Stimulated activated naive CD8-positive, alpha-beta T cell treated with anti-CD3 and anti-CD28 coated beads, Interleukin-15, amount 100 ng/mL, for 72 hours (primary cell): ENCODE data around the gene WHRN.
A peak's percentile ranks its signal among the peaks of the same experiment; 100 is the strongest.

Source experiments
- ATAC-seq: fragments of 150-1000 bp; cut with Tn5 transposase; 2 replicates; pipeline ENCODE4 v1.10.0; 2021; ENCODE audit warnings: mild to moderate bottlenecking, moderate library complexity
- DNase-seq, 2 donors: peaks; one replicate each; pipeline ENCODE4 v3.0.0; 2021 to 2022
- H3K27ac Mint-ChIP-seq, 2 donors: one replicate each; pipeline ENCODE4 v1.8.0; 2022; ENCODE audit warnings: mild to moderate bottlenecking in 2 of 2, mixed read lengths in 2 of 2, moderate library complexity in 2 of 2
- H3K27me3 Mint-ChIP-seq: one replicate; pipeline ENCODE4 v1.8.0; 2022; ENCODE audit warnings: mixed read lengths
- H3K4me1 Mint-ChIP-seq: one replicate; pipeline ENCODE4 v1.8.0; 2022; ENCODE audit warnings: mild to moderate bottlenecking, mixed read lengths
- H3K4me3 Mint-ChIP-seq, 2 donors: one replicate each; pipeline ENCODE4 v1.8.0; 2022; ENCODE audit warnings: mild to moderate bottlenecking in 2 of 2, mixed read lengths in 2 of 2, moderate library complexity in 1 of 2
- H3K9me3 Mint-ChIP-seq, 2 donors: one replicate each; pipeline ENCODE4 v1.8.0; 2022; ENCODE audit warnings: mixed read lengths in 2 of 2

WHRN gene

DNA sequence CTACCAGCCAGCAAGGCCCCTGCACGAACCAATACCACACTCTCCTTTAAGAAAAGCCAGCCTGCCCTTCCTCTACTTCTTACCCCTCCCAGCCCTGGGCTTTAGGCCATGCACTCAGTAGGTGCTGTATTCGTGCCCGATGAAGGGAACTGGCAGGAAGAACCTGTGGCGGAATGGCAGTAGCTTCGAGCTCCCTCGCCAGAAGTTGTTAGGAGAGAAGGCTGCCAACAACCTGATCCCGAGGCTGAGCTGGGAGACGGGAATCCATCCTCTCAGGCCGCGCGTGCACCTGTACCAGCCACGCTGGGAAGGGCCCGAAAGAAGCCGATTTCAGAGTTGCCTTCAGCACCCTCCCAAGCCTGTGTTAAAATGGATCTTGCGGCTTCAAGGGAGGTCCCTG is 72.2 kb downstream of the WHRN start:
- Mint-ChIP-seq H3K4me3 (no peak overlapping the region), H3K27ac (no peak overlapping the region), H3K4me1 (peaks cover 4% of the 10 kb centered on the region), H3K9me3 (no peaks in the 10 kb centered on the region), H3K27me3 (no peaks in the 10 kb centered on the region)
- no peak for DNase-seq
- no peak for ATAC-seq

DNA sequence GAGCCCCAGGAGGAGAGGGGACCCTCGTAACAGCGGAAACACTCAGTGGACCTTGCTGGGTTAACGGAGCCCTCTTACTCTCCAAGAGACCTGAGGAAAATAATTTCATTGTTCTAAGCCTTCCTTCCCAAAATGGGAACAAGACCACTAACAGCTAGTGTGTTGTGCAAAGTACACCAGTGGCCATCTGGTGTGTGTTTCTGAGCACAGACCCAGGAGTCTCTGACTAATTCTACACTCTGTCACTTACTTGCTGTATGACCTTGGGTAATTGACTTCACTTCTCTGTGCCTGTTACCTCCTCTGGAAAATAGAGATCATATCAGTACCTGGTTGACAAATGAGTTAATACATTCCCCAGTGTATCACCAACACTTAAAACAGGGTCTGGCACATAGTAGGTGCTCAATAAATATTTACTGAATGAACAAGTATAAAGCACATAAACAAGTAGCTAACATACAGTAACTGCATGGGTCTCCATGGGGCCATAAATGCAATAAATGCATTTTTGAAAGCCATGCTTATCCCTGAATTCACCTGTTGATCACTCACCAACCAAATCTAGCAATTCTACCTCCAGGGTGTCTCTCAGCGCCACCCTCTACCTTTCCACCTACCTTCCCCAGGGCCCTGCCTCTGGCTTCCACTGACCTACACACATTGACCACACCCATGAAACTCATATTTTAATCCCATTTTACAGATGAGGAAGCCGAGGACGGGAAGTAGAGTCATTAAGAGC is 72.8 kb downstream of the WHRN start:
- Mint-ChIP-seq H3K27ac (no peak overlapping the region), H3K9me3 (no peaks in the 10 kb centered on the region), H3K4me3 (no peak overlapping the region), H3K4me1 (peaks cover 4% of the 10 kb centered on the region), H3K27me3 (no peaks in the 10 kb centered on the region)
- no peak for ATAC-seq
- DNase-seq, result no peak

- no peak for ATAC-seq
- Mint-ChIP-seq H3K27ac (no peak overlapping the region), H3K27me3 (no peaks in the 10 kb centered on the region), H3K4me1 (peaks cover 4% of the 10 kb centered on the region), H3K9me3 (no peaks in the 10 kb centered on the region), H3K4me3 (no peak overlapping the region)
- no peak for DNase-seq
Measured at GRCh38 chr9:114431770-114432169, 73.5 kb downstream of the WHRN start.

GRCh38 chr9:114431003-114431402 is 74.3 kb downstream of the WHRN start:
- Mint-ChIP-seq H3K27ac (no peak overlapping the region), H3K9me3 (no peaks in the 10 kb centered on the region), H3K4me1 (peaks cover 4% of the 10 kb centered on the region), H3K4me3 (no peak overlapping the region), H3K27me3 (no peaks in the 10 kb centered on the region)
- no peak for ATAC-seq
- DNase-seq, result no peak

GRCh38 chr9:114430457-114430856 is 74.8 kb downstream of the WHRN start:
- Mint-ChIP-seq H3K4me3 (no peak overlapping the region), H3K27ac (no peak overlapping the region), H3K4me1 (peaks cover 4% of the 10 kb centered on the region), H3K27me3 (no peaks in the 10 kb centered on the region), H3K9me3 (no peaks in the 10 kb centered on the region)
- ATAC-seq, result no peak
- no peak for DNase-seq

DNA sequence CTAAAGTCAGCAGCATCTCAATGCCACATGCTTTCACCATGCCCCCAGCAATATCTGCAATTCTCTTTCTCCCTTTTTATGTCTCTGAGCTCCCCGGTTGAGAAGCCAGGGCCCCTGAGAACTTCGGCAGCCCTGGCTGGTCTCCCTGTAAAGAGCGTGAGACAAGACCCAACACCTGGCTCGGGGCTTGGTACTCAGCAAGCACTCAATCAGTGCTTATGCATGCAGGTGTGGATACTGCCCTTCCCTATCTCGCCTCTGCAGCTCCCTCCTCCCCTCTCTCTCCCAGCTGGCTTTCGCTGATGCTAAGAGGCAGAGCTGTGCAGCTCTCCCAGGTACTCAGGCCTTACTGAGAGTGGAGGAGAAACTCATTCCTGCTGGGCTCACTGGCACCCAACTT is 75.8 kb downstream of the WHRN start:
- DNase-seq, result no peak
- H3K4me1 Mint-ChIP-seq, result peaks cover 4% of the 10 kb centered on the region
- no peak overlapping the region for H3K27ac Mint-ChIP-seq
- no peak overlapping the region for H3K4me3 Mint-ChIP-seq
- no peaks in the 10 kb centered on the region for H3K27me3 Mint-ChIP-seq
- no peak for ATAC-seq
- H3K9me3 Mint-ChIP-seq, result no peaks in the 10 kb centered on the region

GRCh38 chr9:114428466-114428865 is 76.8 kb downstream of the WHRN start:
- Mint-ChIP-seq H3K27me3 (no peaks in the 10 kb centered on the region), H3K27ac (no peak overlapping the region), H3K4me1 (peaks cover 3% of the 10 kb centered on the region), H3K9me3 (no peaks in the 10 kb centered on the region), H3K4me3 (no peak overlapping the region)
- ATAC-seq (no peak), DNase-seq (no peak)

GRCh38 chr9:114427644-114428043 is 77.6 kb downstream of the WHRN start:
- no peaks in the 10 kb centered on the region for H3K27me3 Mint-ChIP-seq
- H3K4me1 Mint-ChIP-seq, result peaks cover 4% of the 10 kb centered on the region
- DNase-seq (no peak), ATAC-seq (no peak)
- no peak overlapping the region for H3K4me3 Mint-ChIP-seq
- H3K9me3 Mint-ChIP-seq, result no peaks in the 10 kb centered on the region
- H3K27ac Mint-ChIP-seq, result no peak overlapping the region

DNA sequence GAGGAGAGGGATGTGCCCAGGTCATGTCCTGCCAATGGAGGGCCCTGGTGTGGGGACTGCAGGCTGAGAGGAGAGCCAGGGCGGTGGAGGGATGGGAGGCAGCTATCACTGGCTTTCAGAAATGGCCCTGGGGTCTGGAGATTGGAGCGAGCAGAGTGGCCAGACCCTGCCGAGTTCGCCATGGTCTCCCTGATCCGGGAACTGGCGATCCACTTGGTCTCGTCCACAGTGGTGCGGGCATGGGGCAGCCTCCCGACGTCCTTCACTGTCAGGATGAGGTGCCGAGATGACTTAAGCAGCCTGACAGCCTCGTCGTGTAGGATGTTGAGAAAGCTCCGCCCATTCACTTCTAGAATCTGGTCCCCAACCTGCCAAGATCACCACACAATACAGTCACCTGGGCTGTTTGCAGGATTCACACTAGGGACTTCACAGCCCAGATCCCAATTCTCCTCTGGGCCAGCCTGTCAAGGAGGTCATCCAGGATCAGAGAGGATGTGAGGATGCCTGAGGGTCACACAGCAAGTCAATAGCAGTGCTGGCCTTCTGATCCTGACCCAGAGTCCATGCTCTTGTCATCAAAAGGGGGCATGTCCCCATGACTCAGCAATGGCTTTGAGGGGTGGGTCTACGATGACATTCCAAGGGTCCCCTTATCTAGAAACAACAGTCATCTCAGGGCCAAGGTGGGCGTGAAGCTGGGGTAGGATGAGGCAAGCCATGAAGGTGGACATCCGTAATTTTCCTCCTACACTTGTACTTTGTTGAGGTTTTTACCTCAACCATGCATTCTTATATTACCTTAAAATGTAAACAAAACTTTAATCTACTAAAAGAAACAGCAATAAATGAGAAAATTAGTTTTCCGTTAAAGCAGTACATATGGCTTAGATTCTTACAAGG is 79.0 kb downstream of the WHRN start:
- no peak for DNase-seq
- Mint-ChIP-seq H3K27me3 (no peaks in the 10 kb centered on the region), H3K4me3 (no peak overlapping the region), H3K4me1 (peaks cover 4% of the 10 kb centered on the region), H3K9me3 (no peaks in the 10 kb centered on the region), H3K27ac (no peak overlapping the region)
- no peak for ATAC-seq

DNA sequence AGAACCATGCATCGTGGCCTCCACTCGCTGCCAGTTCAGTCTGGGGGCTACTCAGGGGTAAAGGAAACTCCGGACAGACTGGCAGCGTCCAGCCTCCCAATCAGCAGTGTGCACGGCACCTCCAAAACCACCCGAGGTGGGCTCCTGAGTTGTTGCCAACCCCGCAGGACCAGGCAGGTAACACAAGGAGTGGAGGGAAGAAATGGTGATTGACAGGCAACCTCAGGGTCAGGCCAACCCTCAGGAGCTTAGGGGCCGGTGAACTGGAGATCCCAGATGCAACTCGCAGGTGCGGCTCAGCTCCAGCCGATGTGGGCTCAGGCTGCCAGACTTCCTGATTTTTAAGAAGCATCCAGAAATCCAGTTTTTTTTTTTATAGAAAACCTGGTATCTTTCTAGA is 80.1 kb downstream of the WHRN start:
- DNase-seq (no peak), ATAC-seq (no peak)
- Mint-ChIP-seq H3K9me3 (no peaks in the 10 kb centered on the region), H3K27ac (no peak overlapping the region), H3K4me1 (peaks cover 4% of the 10 kb centered on the region), H3K27me3 (no peaks in the 10 kb centered on the region), H3K4me3 (no peak overlapping the region)

- ATAC-seq (no peak), DNase-seq (no peak)
- Mint-ChIP-seq H3K4me1 (peaks cover 4% of the 10 kb centered on the region), H3K27ac (no peak overlapping the region), H3K27me3 (no peaks in the 10 kb centered on the region), H3K4me3 (no peak overlapping the region), H3K9me3 (no peaks in the 10 kb centered on the region)
Measured at GRCh38 chr9:114424126-114424525, 81.1 kb downstream of the WHRN start.

DNA sequence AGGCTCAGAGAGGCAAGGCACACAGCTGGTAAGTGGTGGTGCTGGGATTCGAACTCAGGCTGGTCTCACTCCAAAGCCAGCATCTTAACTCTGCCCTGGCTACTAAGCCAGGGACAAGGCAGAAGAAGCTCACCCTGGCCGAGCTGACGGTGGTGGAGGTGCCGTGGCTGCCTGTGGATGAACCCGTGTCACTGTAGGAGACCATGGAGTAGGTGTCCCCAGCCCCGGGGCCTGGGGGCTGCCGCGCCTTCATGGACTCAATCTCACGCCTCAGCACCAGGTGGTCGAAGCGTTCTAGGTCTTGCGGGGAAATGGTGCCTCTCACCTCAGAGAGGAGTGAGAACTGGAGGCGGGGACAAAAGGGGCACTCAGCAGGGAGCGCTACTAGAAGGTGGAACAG is 82.1 kb downstream of the WHRN start:
- peaks cover 4% of the 10 kb centered on the region for H3K4me1 Mint-ChIP-seq
- no peaks in the 10 kb centered on the region for H3K9me3 Mint-ChIP-seq
- no peak overlapping the region for H3K27ac Mint-ChIP-seq
- ATAC-seq (no peak), DNase-seq (no peak)
- H3K4me3 Mint-ChIP-seq, result no peak overlapping the region
- no peaks in the 10 kb centered on the region for H3K27me3 Mint-ChIP-seq

DNA sequence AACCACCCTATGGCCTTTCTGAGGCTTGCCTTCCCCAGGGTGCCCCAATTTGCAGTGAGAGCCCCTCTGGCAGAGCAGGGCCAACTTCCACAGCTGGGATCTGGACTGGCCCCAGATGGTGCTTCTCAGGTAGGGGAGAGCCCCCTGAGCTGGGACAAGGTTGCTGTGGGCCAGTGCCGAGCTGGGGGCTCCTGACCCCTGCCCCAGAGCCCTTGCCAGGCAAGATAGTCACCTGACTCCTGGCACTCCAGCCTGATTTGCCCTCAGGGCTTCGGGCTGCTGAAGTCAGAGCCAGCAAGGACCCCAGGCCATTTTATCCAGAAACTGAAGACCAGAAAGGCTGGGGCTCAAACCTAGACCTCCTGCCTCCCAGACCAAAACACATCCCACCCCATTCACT is 84.1 kb downstream of the WHRN start:
- Mint-ChIP-seq H3K4me1 (peaks cover 4% of the 10 kb centered on the region), H3K4me3 (no peak overlapping the region), H3K27ac (no peak overlapping the region), H3K27me3 (no peaks in the 10 kb centered on the region), H3K9me3 (no peaks in the 10 kb centered on the region)
- DNase-seq (no peak), ATAC-seq (no peak)

- Mint-ChIP-seq H3K9me3 (no peaks in the 10 kb centered on the region), H3K4me3 (no peak overlapping the region), H3K27ac (peak overlapping the region in 1 of 2 donors; percentile 19), H3K4me1 (peaks cover 4% of the 10 kb centered on the region), H3K27me3 (no peaks in the 10 kb centered on the region)
- ATAC-seq (no peak), DNase-seq (no peak)
Measured at GRCh38 chr9:114419796-114420195, 85.5 kb downstream of the WHRN start.

GRCh38 chr9:114418053-114418452 is 87.2 kb downstream of the WHRN start:
- ATAC-seq (no peak), DNase-seq (no peak)
- H3K9me3 Mint-ChIP-seq, result no peaks in the 10 kb centered on the region
- H3K27me3 Mint-ChIP-seq, result no peaks in the 10 kb centered on the region
- no peak overlapping the region for H3K27ac Mint-ChIP-seq
- no peak overlapping the region for H3K4me3 Mint-ChIP-seq
- H3K4me1 Mint-ChIP-seq, result no peaks in the 10 kb centered on the region

DNA sequence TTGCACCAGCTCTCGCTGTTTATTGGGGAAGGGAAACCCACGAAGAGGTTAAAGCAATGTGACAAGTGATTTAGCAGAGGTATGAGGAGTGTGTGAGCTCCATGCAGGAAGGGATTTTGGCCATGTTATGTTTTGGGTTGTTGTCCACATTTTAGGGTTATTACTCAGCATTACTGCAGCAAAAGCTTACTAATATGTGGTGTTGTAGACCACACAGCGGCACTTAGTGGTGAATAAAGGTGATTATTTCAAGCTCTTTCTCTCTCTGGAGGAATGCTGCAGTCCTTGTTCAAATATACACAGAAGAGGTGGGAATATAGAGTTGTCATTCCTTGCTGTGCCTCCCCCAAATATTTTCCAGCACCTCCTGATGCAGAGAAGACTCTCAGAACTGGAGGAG is 87.8 kb downstream of the WHRN start:
- Mint-ChIP-seq H3K4me3 (no peak overlapping the region), H3K4me1 (no peaks in the 10 kb centered on the region), H3K27ac (peak overlapping the region in 1 of 2 donors; percentile 57), H3K9me3 (no peaks in the 10 kb centered on the region), H3K27me3 (no peaks in the 10 kb centered on the region)
- ATAC-seq, result peak; percentile 39
- no peak for DNase-seq
